ENCODE measurements around the gene OXSR1.
A peak's percentile ranks its signal among the peaks of the same experiment; 100 is the strongest.

Gene OXSR1

DNA sequence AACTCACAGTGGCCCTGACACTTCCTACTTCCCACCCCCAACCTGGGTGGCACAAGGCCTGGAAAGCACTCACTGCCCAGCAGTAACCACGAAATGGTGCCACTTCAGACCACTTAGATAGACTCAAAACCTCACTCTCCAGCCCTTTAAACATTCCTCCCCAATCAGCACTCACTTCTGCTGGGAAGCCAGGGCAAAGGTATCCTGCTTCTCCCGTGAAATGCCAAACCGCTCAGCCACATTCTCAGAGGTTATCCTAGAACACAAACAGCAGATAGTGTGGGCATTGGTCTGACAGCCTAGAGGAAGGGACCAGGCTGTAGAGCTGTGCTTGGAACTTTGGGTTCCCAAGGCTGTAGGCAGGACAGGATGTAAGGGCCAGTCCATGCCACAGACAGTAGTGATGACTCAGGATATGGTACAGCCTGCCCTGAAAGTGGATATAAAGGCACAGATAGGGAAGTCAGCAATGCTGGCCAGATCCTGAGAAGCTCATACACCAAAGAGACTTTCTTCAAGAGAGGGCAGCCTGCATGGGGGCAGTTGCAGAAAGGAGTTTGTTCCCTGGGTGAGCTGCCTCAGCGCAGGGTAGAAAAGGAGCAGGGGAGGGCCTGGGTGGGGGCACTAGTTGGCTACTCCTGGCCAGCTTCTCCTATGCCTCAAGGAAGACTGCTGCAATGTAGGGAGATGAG lies 37.6 kb upstream of the OXSR1 start:
- no peak overlapping the region for H3K4me3 Mint-ChIP-seq
- peaks cover 73% of the 10 kb centered on the region for H3K36me3 Mint-ChIP-seq (ENCODE audit: low read depth)
- TF ChIP-seq, protein P1, sequence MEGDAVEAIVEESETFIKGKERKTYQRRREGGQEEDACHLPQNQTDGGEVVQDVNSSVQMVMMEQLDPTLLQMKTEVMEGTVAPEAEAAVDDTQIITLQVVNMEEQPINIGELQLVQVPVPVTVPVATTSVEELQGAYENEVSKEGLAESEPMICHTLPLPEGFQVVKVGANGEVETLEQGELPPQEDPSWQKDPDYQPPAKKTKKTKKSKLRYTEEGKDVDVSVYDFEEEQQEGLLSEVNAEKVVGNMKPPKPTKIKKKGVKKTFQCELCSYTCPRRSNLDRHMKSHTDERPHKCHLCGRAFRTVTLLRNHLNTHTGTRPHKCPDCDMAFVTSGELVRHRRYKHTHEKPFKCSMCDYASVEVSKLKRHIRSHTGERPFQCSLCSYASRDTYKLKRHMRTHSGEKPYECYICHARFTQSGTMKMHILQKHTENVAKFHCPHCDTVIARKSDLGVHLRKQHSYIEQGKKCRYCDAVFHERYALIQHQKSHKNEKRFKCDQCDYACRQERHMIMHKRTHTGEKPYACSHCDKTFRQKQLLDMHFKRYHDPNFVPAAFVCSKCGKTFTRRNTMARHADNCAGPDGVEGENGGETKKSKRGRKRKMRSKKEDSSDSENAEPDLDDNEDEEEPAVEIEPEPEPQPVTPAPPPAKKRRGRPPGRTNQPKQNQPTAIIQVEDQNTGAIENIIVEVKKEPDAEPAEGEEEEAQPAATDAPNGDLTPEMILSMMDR (IDR thresholded peaks at IDR 0.05; ENCODE audit: unreplicated experiment in 3 of 3): no peak
- no peak overlapping the region for H3K27ac Mint-ChIP-seq
- H3K4me1 Mint-ChIP-seq: no peaks in the 10 kb centered on the region
- no peaks in the 10 kb centered on the region for H3K27me3 Mint-ChIP-seq (ENCODE audit: low read depth)
- H3K9me3 Mint-ChIP-seq: no peaks in the 10 kb centered on the region

GRCh38 chr3:38128303-38128655 lies 37.1 kb upstream of the OXSR1 start:
- H3K4me3 Mint-ChIP-seq: no peak overlapping the region
- H3K36me3 Mint-ChIP-seq (ENCODE audit: low read depth): peaks cover 73% of the 10 kb centered on the region
- H3K27ac Mint-ChIP-seq: no peak overlapping the region
- no peaks in the 10 kb centered on the region for H3K27me3 Mint-ChIP-seq (ENCODE audit: low read depth)
- TF ChIP-seq, protein P1 (IDR thresholded peaks at IDR 0.05; ENCODE audit: unreplicated experiment in 3 of 3): no peak
- no peaks in the 10 kb centered on the region for H3K4me1 Mint-ChIP-seq
- H3K9me3 Mint-ChIP-seq: no peaks in the 10 kb centered on the region

DNA sequence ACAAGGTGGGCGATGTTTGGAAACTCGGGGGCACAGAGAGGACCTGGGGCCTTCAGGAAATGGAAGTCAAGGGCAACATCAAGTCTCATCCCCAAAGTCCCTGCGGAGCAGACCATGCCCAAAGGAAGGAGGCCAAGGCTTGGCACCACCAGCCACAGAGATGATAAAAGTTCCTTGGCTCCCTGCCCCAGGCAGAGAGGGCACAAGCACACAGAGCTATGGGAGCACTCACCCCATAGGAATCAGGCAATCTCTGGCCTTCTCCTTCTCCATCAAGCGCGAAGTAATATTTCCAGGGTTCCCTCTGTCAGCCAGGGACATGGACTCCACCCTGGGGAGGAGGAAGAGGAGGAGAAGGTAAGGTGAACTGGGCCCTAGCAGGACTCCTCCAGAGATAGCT lies 36.3 kb upstream of the OXSR1 start:
- Mint-ChIP-seq H3K4me3 (no peak overlapping the region), H3K27me3 (ENCODE audit: low read depth) (no peaks in the 10 kb centered on the region), H3K36me3 (ENCODE audit: low read depth) (peaks cover 73% of the 10 kb centered on the region), H3K9me3 (no peaks in the 10 kb centered on the region), H3K4me1 (peaks cover under 1% of the 10 kb centered on the region), H3K27ac (no peak overlapping the region)
- TF ChIP-seq, protein P1 (IDR thresholded peaks at IDR 0.05; ENCODE audit: unreplicated experiment in 3 of 3): no peak

DNA sequence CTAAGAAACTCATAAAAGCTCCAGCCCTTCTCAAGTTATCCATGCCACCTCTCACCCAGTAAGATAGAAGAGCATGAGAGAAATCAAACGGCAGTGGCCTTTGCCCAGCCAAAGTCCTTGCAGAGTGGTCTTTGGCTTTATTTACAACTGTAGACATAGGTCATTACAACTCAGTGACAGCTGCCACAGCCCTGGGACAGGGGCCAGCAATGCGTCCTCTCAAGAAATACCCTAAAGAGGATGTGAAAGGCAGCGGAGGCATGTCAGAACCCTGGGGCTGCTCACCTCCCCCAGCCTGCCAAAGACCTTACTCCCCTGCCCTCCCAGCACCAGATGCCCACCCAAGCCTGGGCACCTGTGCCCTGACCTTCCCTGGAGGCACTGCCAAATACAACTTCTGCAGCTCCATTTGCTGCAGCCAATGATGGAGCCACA lies 34.7 kb upstream of the OXSR1 start:
- H3K4me3 Mint-ChIP-seq: no peak overlapping the region
- peaks cover 61% of the 10 kb centered on the region for H3K36me3 Mint-ChIP-seq (ENCODE audit: low read depth)
- no peaks in the 10 kb centered on the region for H3K27me3 Mint-ChIP-seq (ENCODE audit: low read depth)
- no peak overlapping the region for H3K27ac Mint-ChIP-seq
- no peaks in the 10 kb centered on the region for H3K9me3 Mint-ChIP-seq
- TF ChIP-seq, protein P1 (IDR thresholded peaks at IDR 0.05; ENCODE audit: unreplicated experiment in 3 of 3): no peak
- H3K4me1 Mint-ChIP-seq: peaks cover 14% of the 10 kb centered on the region

DNA sequence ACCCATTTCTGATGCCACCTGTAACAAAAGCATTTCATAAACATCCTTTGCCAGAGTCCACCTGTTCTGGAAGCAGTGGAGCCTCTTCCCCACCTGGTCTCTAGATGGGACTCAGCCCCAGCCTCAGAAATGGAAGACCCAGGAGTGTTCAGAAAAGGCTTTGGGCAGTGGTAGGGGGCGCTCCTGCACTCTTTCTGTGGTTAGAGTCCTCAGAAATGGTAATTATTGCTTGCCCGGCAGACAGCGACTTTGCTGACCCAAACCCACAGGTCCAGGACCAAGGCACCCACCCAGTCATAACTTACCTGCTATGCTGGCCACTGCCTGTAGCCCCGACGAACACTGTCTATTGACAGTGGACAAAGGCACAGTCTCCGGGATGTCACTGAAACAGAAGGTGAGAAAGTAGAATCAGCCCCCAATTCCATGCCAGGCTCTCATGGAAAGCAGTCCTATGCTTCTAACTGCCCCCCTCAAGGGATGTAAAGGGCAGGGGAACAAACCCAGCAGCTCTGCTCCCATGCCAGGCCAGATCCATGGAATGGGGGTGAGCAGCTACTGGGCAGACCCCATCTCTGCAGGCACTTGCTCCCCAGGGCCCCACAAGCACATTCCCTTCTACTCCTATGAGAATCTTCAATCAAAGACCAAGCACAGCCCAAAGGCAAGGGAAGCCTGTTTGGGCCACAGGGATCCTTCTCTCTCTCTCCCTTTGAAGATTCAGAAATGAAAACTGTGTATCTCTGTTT lies 33.5 kb upstream of the OXSR1 start:
- no peak overlapping the region for H3K4me3 Mint-ChIP-seq
- peak overlapping the region in 1 of 3 experiments; percentile 59 for H3K27ac Mint-ChIP-seq
- H3K9me3 Mint-ChIP-seq: no peaks in the 10 kb centered on the region
- H3K36me3 Mint-ChIP-seq (ENCODE audit: low read depth): peaks cover 56% of the 10 kb centered on the region
- TF ChIP-seq, protein P1 (IDR thresholded peaks at IDR 0.05; ENCODE audit: unreplicated experiment in 3 of 3): peak in 2 of 3 experiments; percentile 21 to 36
- H3K4me1 Mint-ChIP-seq: peaks cover 22% of the 10 kb centered on the region
- H3K27me3 Mint-ChIP-seq (ENCODE audit: low read depth): no peaks in the 10 kb centered on the region
